HG03060 (cell line): ENCODE measurements around the gene MACROD2.
"Not testable (repeated sequence)": the region's sequence is repeated elsewhere in the genome, so short reads cannot be mapped to it uniquely, and the experiment has no call there.

Experiments
- ATAC-seq: cut with Tn5 transposase; IDR thresholded peaks from one replicate; pipeline ENCODE4 v1.9.1; 2021; ENCODE audit warnings: low read depth, moderate number of reproducible peaks; ENCODE audit not compliant: unreplicated experiment

MACROD2 gene

GRCh38 chr20:15965165-15965564 is 1969.8 kb downstream of the MACROD2 start:
- ATAC-seq = no peak

GRCh38 chr20:15967334-15967733 is 1972.0 kb downstream of the MACROD2 start:
- ATAC-seq = no peak

- ATAC-seq = no peak
Observed at GRCh38 chr20:15976047-15976736, 1980.9 kb downstream of the MACROD2 start.

- no peak for ATAC-seq
Observed at GRCh38 chr20:15977026-15977425, 1981.7 kb downstream of the MACROD2 start.

- ATAC-seq = no peak
Observed at GRCh38 chr20:15977758-15978157, 1982.4 kb downstream of the MACROD2 start.

GRCh38 chr20:15985494-15986368 is 1990.4 kb downstream of the MACROD2 start:
- ATAC-seq = not testable (repeated sequence)

GRCh38 chr20:15986690-15987089 is 1991.4 kb downstream of the MACROD2 start:
- ATAC-seq = peak; percentile 87

- no peak for ATAC-seq
Observed at GRCh38 chr20:15991279-15991678, 1996.0 kb downstream of the MACROD2 start.

GRCh38 chr20:15992564-15992963 is 1997.2 kb downstream of the MACROD2 start:
- ATAC-seq = no peak

- no peak for ATAC-seq
Observed at GRCh38 chr20:16000112-16000511, 2004.8 kb downstream of the MACROD2 start.

GRCh38 chr20:16001286-16001685 is 2006.0 kb downstream of the MACROD2 start:
- ATAC-seq = no peak

GRCh38 chr20:16003310-16003709 is 2008.0 kb downstream of the MACROD2 start:
- ATAC-seq = no peak

- ATAC-seq = no peak
Observed at GRCh38 chr20:16004108-16004854, 2009.0 kb downstream of the MACROD2 start.

- ATAC-seq = no peak
Observed at GRCh38 chr20:16005021-16005914, 2010.0 kb downstream of the MACROD2 start.

GRCh38 chr20:16005915-16006493 is 2010.7 kb downstream of the MACROD2 start:
- ATAC-seq = no peak

GRCh38 chr20:16007164-16007563 is 2011.8 kb downstream of the MACROD2 start:
- ATAC-seq = peak; percentile 84

GRCh38 chr20:16007962-16008361 is 2012.6 kb downstream of the MACROD2 start:
- no peak for ATAC-seq

- ATAC-seq = no peak
Observed at GRCh38 chr20:16011056-16011455, 2015.7 kb downstream of the MACROD2 start.

GRCh38 chr20:16011519-16011918 is 2016.2 kb downstream of the MACROD2 start:
- no peak for ATAC-seq

GRCh38 chr20:16012934-16013333 is 2017.6 kb downstream of the MACROD2 start:
- ATAC-seq = not testable (repeated sequence)
